ENCODE results near the gene KLF2.

GRCh38 chr19:16359074-16359473 is 34.4 kb downstream of the KLF2 start:
- TF ChIP-seq CTCF (IDR thresholded peaks at IDR 0.05): no peak
- no peak for TF ChIP-seq POLR2A (IDR thresholded peaks at IDR 0.05)
- no peak for TF ChIP-seq EP300 (IDR thresholded peaks at IDR 0.05)
